Sigmoid colon (tissue), 4 donors: ENCODE measurements around the gene KCTD16.

ENCODE experiments used
- CTCF ChIP-seq, 4 experiments: fragments of 450-650 bp in 3 of 4; fragments of 200-600 bp in 1 of 4; IDR thresholded peaks; one replicate each; pipeline ENCODE4 v1.5.1; 2016 to 2019; ENCODE audit warnings: antibody characterized with exemption in 4 of 4, mild to moderate bottlenecking in 3 of 4, moderate library complexity in 2 of 4
- EP300 ChIP-seq, 4 donors: sonication (generic); formaldehyde crosslinking; IDR thresholded peaks; one replicate each; pipeline ENCODE4 v1.6.1; 2017; ENCODE audit warnings: antibody characterized with exemption in 4 of 4
- POLR2A ChIP-seq, 2 donors: fragments of 450-650 bp; IDR thresholded peaks; one replicate each; pipeline ENCODE4 v1.6.1; 2016; ENCODE audit warnings: antibody characterized with exemption in 2 of 2, mild to moderate bottlenecking in 2 of 2, moderate library complexity in 2 of 2
- POLR2AphosphoS5 ChIP-seq, 4 donors: sonication (generic); formaldehyde crosslinking; IDR thresholded peaks; one replicate each; pipeline ENCODE4 v1.6.1; 2017; ENCODE audit warnings: antibody characterized with exemption in 4 of 4

GRCh38 chr5:144207875-144208444 lies 37.3 kb downstream of the KCTD16 start:
- TF ChIP-seq CTCF (IDR thresholded peaks at IDR 0.05) = no peak
- TF ChIP-seq POLR2A (IDR thresholded peaks at IDR 0.05) = no peak
- TF ChIP-seq EP300 (IDR thresholded peaks at IDR 0.05) = no peak
- TF ChIP-seq POLR2AphosphoS5 (IDR thresholded peaks at IDR 0.05) = no peak
